MG63 (cell line): ENCODE results near the gene DNAJC21. TPM values are rescaled to one million over a fixed set of nuclear protein-coding genes. Genes with fewer than 3 reads are reported as not detected.

ENCODE experiments used
- DNase-seq: peaks from one replicate; pipeline ENCODE4 v3.0.0-alpha.2; 2020
- H3K27me3 ChIP-seq: fragments of 250-450 bp; sonication (Bioruptor Pico); 2 replicates; pipeline ENCODE4 v1.5.1; 2020; ENCODE audit warnings: mild to moderate bottlenecking, moderate library complexity
- H3K36me3 ChIP-seq: fragments of 250-450 bp; sonication (Bioruptor Pico); 2 replicates; pipeline ENCODE4 v1.5.1; 2020; ENCODE audit warnings: mild to moderate bottlenecking, moderate library complexity
- H3K4me3 ChIP-seq: fragments of 250-450 bp; sonication (Bioruptor Pico); 2 replicates; pipeline ENCODE4 v1.5.1; 2020; ENCODE audit warnings: mild to moderate bottlenecking, moderate library complexity
- H3K9me3 ChIP-seq: fragments of 250-450 bp; sonication (Bioruptor Pico); 2 replicates; pipeline ENCODE4 v1.5.1; 2020; ENCODE audit warnings: mild to moderate bottlenecking, moderate library complexity
- total RNA-seq: library from RNA; depleted of rRNA; stranded (reverse); fragments of >200 nt; shearing (Covaris generic); gene quantifications from 2 replicates; pipeline ENCODE4 v1.2.3, GENCODE V29; 2014; ENCODE audit warnings: low replicate concordance; rRNA removed

Gene DNAJC21
- total RNA-seq, 1 experiment from 2014 or later = 17.5 TPM

GRCh38 chr5:34998058-34998789, 68.9 kb downstream of the DNAJC21 start:
- Histone ChIP-seq H3K9me3 (no peaks in the 10 kb centered on the region), H3K36me3 (no peaks in the 10 kb centered on the region), H3K27me3 (no peaks in the 10 kb centered on the region; the same call in 1 of the 2 replicates), H3K4me3 (no peak overlapping the region)
- DNase-seq = peak; percentile 29

- Histone ChIP-seq H3K36me3 (no peaks in the 10 kb centered on the region), H3K9me3 (no peaks in the 10 kb centered on the region; the same call in 1 of the 2 replicates), H3K27me3 (no peaks in the 10 kb centered on the region; the same call in 1 of the 2 replicates), H3K4me3 (no peak overlapping the region)
- DNase-seq = no peak
Observed at GRCh38 chr5:35001842-35002241, 72.5 kb downstream of the DNAJC21 start.

- H3K36me3 ChIP-seq = no peaks in the 10 kb centered on the region
- H3K9me3 ChIP-seq = no peaks in the 10 kb centered on the region; the same call in 1 of the 2 replicates
- H3K4me3 ChIP-seq = no peak overlapping the region
- no peaks in the 10 kb centered on the region; the same call in 1 of the 2 replicates for H3K27me3 ChIP-seq
- DNase-seq = no peak
Observed at GRCh38 chr5:35002459-35002858, 73.1 kb downstream of the DNAJC21 start.

- H3K36me3 ChIP-seq = no peaks in the 10 kb centered on the region
- DNase-seq = peak; percentile 23
- H3K4me3 ChIP-seq = no peak overlapping the region
- H3K27me3 ChIP-seq = no peaks in the 10 kb centered on the region; the same call in 1 of the 2 replicates
- H3K9me3 ChIP-seq = no peaks in the 10 kb centered on the region; the same call in 1 of the 2 replicates
Observed at GRCh38 chr5:35003018-35003957, 73.9 kb downstream of the DNAJC21 start.

- Histone ChIP-seq H3K9me3 (no peaks in the 10 kb centered on the region; the same call in 1 of the 2 replicates), H3K4me3 (no peak overlapping the region), H3K27me3 (no peaks in the 10 kb centered on the region; the same call in 1 of the 2 replicates), H3K36me3 (no peaks in the 10 kb centered on the region)
- DNase-seq = no peak
Observed at GRCh38 chr5:35004200-35004599, 74.8 kb downstream of the DNAJC21 start.

GRCh38 chr5:35004771-35005170, 75.4 kb downstream of the DNAJC21 start:
- no peaks in the 10 kb centered on the region; the same call in 1 of the 2 replicates for H3K27me3 ChIP-seq
- no peak for DNase-seq
- no peaks in the 10 kb centered on the region; the same call in 1 of the 2 replicates for H3K9me3 ChIP-seq
- no peak overlapping the region for H3K4me3 ChIP-seq
- no peaks in the 10 kb centered on the region for H3K36me3 ChIP-seq

Other genes with a start within 250 kb of the DNAJC21 start
- not detected in 2 replicates for gene TTC23L, start 90.4 kb upstream of the DNAJC21 start, total RNA-seq
- 30.9 and 36.2 TPM in 2 replicates for gene RAD1, start 14.1 kb upstream of the DNAJC21 start, total RNA-seq
- 80.9 and 83.9 TPM in 2 replicates for gene BRIX1, start 13.8 kb upstream of the DNAJC21 start, total RNA-seq
- gene AGXT2, start 118.4 kb downstream of the DNAJC21 start, total RNA-seq = not detected in 2 replicates